HCT116 (cell line): ENCODE results near the gene SDCCAG8. TPM values are rescaled to one million over a fixed set of nuclear protein-coding genes. Genes with fewer than 3 reads are reported as not detected.

Source experiments
- ATAC-seq: fragments of 200-7000 bp; cut with Tn5 transposase; 2 replicates; pipeline ENCODE4 v1.9.1; 2020; ENCODE audit warnings: mild to moderate bottlenecking, moderate library complexity
- BruUV-seq: library from RNA; stranded (reverse); fragments of 400-500 nt; replicated peaks from 2 replicates; lab custom pipeline; 2021; lab: Mats Ljungman, UMichigan
- CTCF ChIA-PET: fragments of 300-600 bp; sonication (Branson Sonifier 250); formaldehyde crosslinking; loops from one replicate; lab custom pipeline; 2021; ENCODE audit warnings: antibody characterized with exemption; lab: Charles Lee
- POLR2A ChIA-PET: fragments of 300-600, 350-600 bp; sonication (Branson Sonifier 250); formaldehyde crosslinking; loops from one replicate; lab custom pipeline; 2021; ENCODE audit warnings: antibody characterized with exemption; lab: Charles Lee
- RAD21 ChIA-PET, 2 experiments: fragments of 300-600 bp; sonication (Branson Sonifier 250); formaldehyde crosslinking; loops; one replicate each; lab custom pipeline; 2023; ENCODE audit warnings: low total read pairs in 2 of 2; ENCODE audit not compliant: uncharacterized antibody in 2 of 2, unreplicated experiment in 2 of 2, low non-redundant PET in 1 of 2; lab: Charles Lee
- DNase-seq: peaks from one replicate; pipeline ENCODE4 v3.0.0-alpha.2; 2010; ENCODE audit warnings: low read depth, low spot score
- H2AFZ ChIP-seq: fragments of 200-600 bp; shearing (Covaris generic), sonication (generic); 2 replicates; pipeline ENCODE4 v1.6.1; 2017; ENCODE audit warnings: low read depth, mixed run types, mixed read lengths, antibody characterized with exemption, low read length; ENCODE audit not compliant: poor library complexity, severe bottlenecking
- H3K27ac ChIP-seq: 2 replicates; pipeline ENCODE4 v1.5.1; 2012; ENCODE audit warnings: low read depth, low read length
- H3K27me3 ChIP-seq: fragments of 200-600 bp; sonication (generic); 2 replicates; pipeline ENCODE4 v1.6.1; 2016; ENCODE audit warnings: mixed run types, low read length, mixed read lengths; ENCODE audit not compliant: insufficient read depth
- H3K36me3 ChIP-seq, 2 experiments: fragments of 200-500 bp in 1 of 2; fragments of 200-600 bp in 1 of 2; sonication (Bioruptor generic) in 1 of 2; sonication (generic) in 1 of 2; 2 replicates each; pipeline versions ENCODE4 v1.5.1 to v1.6.1; 2014 to 2016; ENCODE audit warnings: low read length in 2 of 2, inconsistent platforms in 1 of 2, mixed read lengths in 1 of 2, mixed run types in 1 of 2; ENCODE audit not compliant: insufficient read depth in 2 of 2, control insufficient read depth in 1 of 2
- H3K4me1 ChIP-seq, 2 experiments: fragments of 200-600 bp in 1 of 2; sonication (generic) in 1 of 2; 2 replicates each; pipeline versions ENCODE4 v1.5.1 to v1.6.1; 2012 to 2017; ENCODE audit warnings: low read length in 2 of 2, inconsistent platforms in 1 of 2, mild to moderate bottlenecking in 1 of 2, mixed read lengths in 1 of 2, mixed run types in 1 of 2, moderate library complexity in 1 of 2; ENCODE audit not compliant: insufficient read depth in 2 of 2, control insufficient read depth in 1 of 2
- H3K4me2 ChIP-seq: fragments of 200-600 bp; sonication (generic); 2 replicates; pipeline ENCODE4 v1.6.1; 2017; ENCODE audit warnings: mixed run types, low read length, mixed read lengths
- H3K4me3 ChIP-seq, 2 experiments: fragments of 200-600 bp in 1 of 2; sonication (generic) in 1 of 2; replicated peaks in 1 of 2; 2 replicates each; pipeline ENCODE4 v1.5.1; 2011 to 2016; ENCODE audit warnings: low read length in 2 of 2, control low read depth in 1 of 2, low read depth in 1 of 2, mild to moderate bottlenecking in 1 of 2, mixed read lengths in 1 of 2, mixed run types in 1 of 2
- H3K79me2 ChIP-seq: fragments of 200-600 bp; sonication (generic); 2 replicates; pipeline ENCODE4 v1.6.1; 2017; ENCODE audit warnings: mild to moderate bottlenecking, mixed run types, low read length, moderate library complexity, mixed read lengths; ENCODE audit not compliant: insufficient read depth
- H3K9ac ChIP-seq: fragments of 200-600 bp; sonication (generic); 2 replicates; pipeline ENCODE4 v1.6.1; 2016; ENCODE audit warnings: low read length, mixed read lengths
- H3K9me2 ChIP-seq: fragments of 200-600 bp; sonication (generic), shearing (Covaris generic); 2 replicates; pipeline ENCODE4 v1.6.1; 2017; ENCODE audit warnings: mixed run types, mild to moderate bottlenecking, moderate library complexity; ENCODE audit not compliant: insufficient read depth
- H3K9me3 ChIP-seq, 2 experiments: fragments of 200-500 bp in 1 of 2; fragments of 200-600 bp in 1 of 2; sonication (Bioruptor generic) in 1 of 2; sonication (generic) in 1 of 2; 2 replicates each; pipeline ENCODE4 v1.6.1; 2014 to 2017; ENCODE audit warnings: low read length in 2 of 2, mixed read lengths in 2 of 2, inconsistent platforms in 1 of 2, low read depth in 1 of 2, mild to moderate bottlenecking in 1 of 2, mixed run types in 1 of 2, moderate library complexity in 1 of 2; ENCODE audit not compliant: control insufficient read depth in 1 of 2, insufficient read depth in 1 of 2
- H4K20me1 ChIP-seq: fragments of 200-600 bp; sonication (generic), shearing (Covaris generic); 2 replicates; pipeline ENCODE4 v1.6.1; 2017; ENCODE audit warnings: mixed run types, mild to moderate bottlenecking, moderate library complexity; ENCODE audit not compliant: insufficient read depth
- CBX3 ChIP-seq: IDR thresholded peaks from 2 replicates; pipeline ENCODE4 v1.6.1; 2012; ENCODE audit warnings: low read depth
- CEBPB ChIP-seq: IDR thresholded peaks from 2 replicates; pipeline ENCODE4 v1.6.1; 2012; ENCODE audit warnings: low read depth
- CTCF ChIP-seq, 3 experiments: fragments of 200-600 bp in 1 of 3; sonication (generic) in 1 of 3; IDR thresholded peaks in 2 of 3; conservative IDR thresholded peaks in 1 of 3; 2 replicates each; pipeline ENCODE4 v1.5.1; 2012 to 2017; ENCODE audit warnings: low read depth in 2 of 3, low read length in 2 of 3, antibody characterized with exemption in 1 of 3, borderline replicate concordance in 1 of 3, control low read depth in 1 of 3, mild to moderate bottlenecking in 1 of 3, mixed read lengths in 1 of 3, mixed run types in 1 of 3, moderate library complexity in 1 of 3; ENCODE audit not compliant: insufficient read depth in 1 of 3
- EGR1 ChIP-seq: IDR thresholded peaks from 2 replicates; pipeline ENCODE4 v1.6.1; 2012; ENCODE audit warnings: low read depth
- ELF1 ChIP-seq: IDR thresholded peaks from 2 replicates; pipeline ENCODE4 v1.6.1; 2012; ENCODE audit warnings: low read depth, borderline replicate concordance
- EZH2 ChIP-seq: fragments of 200-600 bp; sonication (generic); IDR thresholded peaks from 2 replicates; pipeline ENCODE4 v1.6.1; 2017; ENCODE audit warnings: antibody characterized with exemption, mixed run types
- FOSL1 ChIP-seq: IDR thresholded peaks from 2 replicates; pipeline ENCODE4 v1.6.1; 2012; ENCODE audit warnings: low read depth
- JUND ChIP-seq: IDR thresholded peaks from 2 replicates; pipeline ENCODE4 v1.6.1; 2012
- POLR2A ChIP-seq: IDR thresholded peaks from 2 replicates; pipeline ENCODE4 v1.7.0; 2011; ENCODE audit warnings: borderline replicate concordance; ENCODE audit not compliant: insufficient read depth, insufficient read length; ENCODE audit errors: extremely low read depth
- POLR2AphosphoS5 ChIP-seq: IDR thresholded peaks from 2 replicates; pipeline ENCODE4 v1.6.1; 2011; ENCODE audit warnings: mild to moderate bottlenecking, low read depth, low read length, moderate library complexity
- RAD21 ChIP-seq: IDR thresholded peaks from 2 replicates; pipeline ENCODE4 v1.6.1; 2012; ENCODE audit warnings: low read depth, mild to moderate bottlenecking
- REST ChIP-seq: IDR thresholded peaks from 2 replicates; pipeline ENCODE4 v1.6.1; 2012; ENCODE audit warnings: low read depth
- SIN3A ChIP-seq: IDR thresholded peaks from 2 replicates; pipeline ENCODE4 v1.6.1; 2012; ENCODE audit warnings: low read depth
- SRF ChIP-seq: IDR thresholded peaks from 2 replicates; pipeline ENCODE4 v1.6.1; 2012; ENCODE audit warnings: low read depth
- TCF7L2 ChIP-seq: IDR thresholded peaks from 2 replicates; pipeline ENCODE4 v1.7.0; 2011; ENCODE audit warnings: borderline replicate concordance, inconsistent platforms; ENCODE audit not compliant: insufficient read depth, insufficient read length; ENCODE audit errors: extremely low read depth
- YY1 ChIP-seq: IDR thresholded peaks from 2 replicates; pipeline ENCODE4 v1.6.1; 2011; ENCODE audit warnings: low read length, low read depth, moderate library complexity, mild to moderate bottlenecking; ENCODE audit not compliant: insufficient replicate concordance; ENCODE audit errors: extremely low read depth
- intact Hi-C: fragments of 100-400 bp; cut with micrococcal nuclease; formaldehyde crosslinking; loops from 2 replicates; pipeline ENCODE4 v1.10.0; 2022
- total RNA-seq: library from RNA; stranded (reverse); gene quantifications from one replicate; pipeline ENCODE4 v1.2.1, GENCODE V29; 2021; ENCODE audit not compliant: unreplicated experiment

SDCCAG8 gene
- total RNA-seq, 1 experiment from 2014 or later: 38.2 TPM

- Histone ChIP-seq H3K9me2 (no peaks in the 10 kb centered on the region), H3K9me3 (no peaks in the 10 kb centered on the region), H3K4me3 (no peak overlapping the region), H3K27ac (no peak overlapping the region), H3K36me3 (no peaks in the 10 kb centered on the region), H4K20me1 (no peaks in the 10 kb centered on the region), H3K79me2 (no peaks in the 10 kb centered on the region), H3K4me1 (no peaks in the 10 kb centered on the region), H3K9ac (no peak overlapping the region), H3K27me3 (no peaks in the 10 kb centered on the region), H2AFZ (no peak overlapping the region), H3K4me2 (no peak overlapping the region)
- no peak for ATAC-seq
- RAD21 ChIA-PET: no interaction called here
- no TSS peak for BruUV-seq
- POLR2A ChIA-PET: no interaction called here
- no peak for DNase-seq
- TF ChIP-seq JUND (no peak), YY1 (no peak)
- CTCF ChIA-PET: no interaction called here
- intact Hi-C loops: no loop called here
These were observed 209.2 kb downstream of the SDCCAG8 start for GRCh38 chr1:243465081-243465480.

- intact Hi-C loops: no loop called here
- Histone ChIP-seq H3K27ac (no peak overlapping the region), H3K36me3 (no peaks in the 10 kb centered on the region), H3K4me3 (no peak overlapping the region), H3K27me3 (no peaks in the 10 kb centered on the region), H3K4me1 (no peaks in the 10 kb centered on the region), H3K79me2 (no peaks in the 10 kb centered on the region), H3K4me2 (no peak overlapping the region), H3K9ac (no peak overlapping the region), H3K9me2 (no peaks in the 10 kb centered on the region), H3K9me3 (no peaks in the 10 kb centered on the region), H2AFZ (no peak overlapping the region), H4K20me1 (no peaks in the 10 kb centered on the region)
- DNase-seq: no peak
- BruUV-seq: no TSS peak
- no peak for TF ChIP-seq YY1
- TF ChIP-seq ELF1: no peak
- no peak for TF ChIP-seq TCF7L2
- no peak for TF ChIP-seq EZH2
- TF ChIP-seq CBX3: no peak
- TF ChIP-seq SIN3A: no peak
- no peak for TF ChIP-seq RAD21
- no peak for TF ChIP-seq POLR2AphosphoS5
- TF ChIP-seq CEBPB: no peak
- no peak for TF ChIP-seq SRF
- no peak for TF ChIP-seq REST
- no peak for TF ChIP-seq FOSL1
- no peak for TF ChIP-seq POLR2A
- no peak for TF ChIP-seq EGR1
- no peak for TF ChIP-seq CTCF (IDR thresholded peaks at IDR 0.05 in 2 of 3, conservative IDR thresholded peaks at IDR 0.05 in 1 of 3; ENCODE audit: borderline replicate concordance in 1 of 3, insufficient read depth in 1 of 3, low read depth in 2 of 3, low read length in 2 of 3)
- no peak for TF ChIP-seq JUND
- ChIA-PET POLR2A (no interaction called here), CTCF (no interaction called here), RAD21 (no interaction called here)
- ATAC-seq: no peak
These were observed 209.9 kb downstream of the SDCCAG8 start for GRCh38 chr1:243465738-243466137.
